GM21447 (cell line): Measurements from ENCODE around the gene AEN.
A peak's percentile ranks its signal among the peaks of the same experiment; 100 is the strongest.
"Not testable (repeated sequence)": the region's sequence is repeated elsewhere in the genome, so short reads cannot be mapped to it uniquely, and the experiment has no call there.

ENCODE experiments used
- ATAC-seq: cut with Tn5 transposase; IDR thresholded peaks from one replicate; pipeline ENCODE4 v1.9.1; 2021; ENCODE audit not compliant: unreplicated experiment

The AEN gene

GRCh38 chr15:88630141-88630721, 9.1 kb downstream of the AEN start:
- no peak for ATAC-seq

DNA sequence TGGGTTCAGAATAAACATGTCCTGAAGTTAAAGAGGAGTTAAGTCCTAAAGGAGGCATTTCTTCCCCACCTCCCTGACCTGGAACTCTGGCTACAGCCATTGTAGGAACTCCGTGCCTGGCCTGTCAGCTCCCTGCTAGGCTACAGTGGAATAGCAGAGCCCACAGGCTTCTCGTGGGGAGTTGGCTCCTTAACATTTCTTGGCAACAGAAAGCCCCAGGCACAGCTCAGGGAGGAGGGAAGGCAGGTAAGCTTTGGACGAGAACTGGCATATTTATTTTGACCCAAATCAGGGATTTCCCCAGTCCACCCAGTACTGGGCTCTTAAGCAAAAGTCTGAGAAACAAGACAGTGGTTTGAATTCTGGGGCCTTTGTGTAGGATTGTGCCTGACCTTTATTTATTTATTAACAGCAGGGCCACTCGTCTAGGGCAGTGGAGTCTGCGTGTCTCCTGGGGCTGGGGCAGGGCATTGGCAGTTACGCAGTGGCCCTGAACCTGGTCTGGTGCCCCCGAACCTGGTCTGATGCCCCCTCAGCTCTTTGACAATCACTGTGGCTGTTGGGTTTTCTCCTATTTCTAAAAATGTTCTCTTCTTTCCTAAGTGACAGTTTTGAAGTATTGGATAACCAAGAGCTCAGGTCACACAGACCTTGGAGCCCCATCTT, 9.8 kb downstream of the AEN start:
- ATAC-seq = no peak

- ATAC-seq = no peak
These were observed 10.4 kb downstream of the AEN start for GRCh38 chr15:88631464-88632028.

DNA sequence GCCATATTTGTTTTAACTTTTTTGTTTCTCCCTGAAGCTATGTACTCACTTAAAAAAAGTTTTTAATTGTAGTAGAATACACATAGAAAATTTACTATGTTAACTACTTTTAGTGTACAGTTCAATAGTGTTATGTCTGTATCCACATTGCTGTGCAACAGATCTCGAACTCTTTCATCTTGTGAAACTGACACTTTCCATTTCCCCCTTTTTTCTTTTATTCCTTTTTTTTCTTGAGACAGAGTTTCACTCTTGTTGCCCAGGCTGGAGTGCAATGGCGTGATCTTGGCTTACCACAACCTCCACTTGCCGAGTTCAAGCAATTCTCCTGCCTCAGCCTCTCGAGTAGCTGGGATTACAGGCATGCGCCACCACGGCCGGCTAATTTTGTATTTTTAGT, 11.7 kb downstream of the AEN start:
- not testable (repeated sequence) for ATAC-seq

- ATAC-seq = no peak
These were observed 13.3 kb downstream of the AEN start for GRCh38 chr15:88634449-88634848.

DNA sequence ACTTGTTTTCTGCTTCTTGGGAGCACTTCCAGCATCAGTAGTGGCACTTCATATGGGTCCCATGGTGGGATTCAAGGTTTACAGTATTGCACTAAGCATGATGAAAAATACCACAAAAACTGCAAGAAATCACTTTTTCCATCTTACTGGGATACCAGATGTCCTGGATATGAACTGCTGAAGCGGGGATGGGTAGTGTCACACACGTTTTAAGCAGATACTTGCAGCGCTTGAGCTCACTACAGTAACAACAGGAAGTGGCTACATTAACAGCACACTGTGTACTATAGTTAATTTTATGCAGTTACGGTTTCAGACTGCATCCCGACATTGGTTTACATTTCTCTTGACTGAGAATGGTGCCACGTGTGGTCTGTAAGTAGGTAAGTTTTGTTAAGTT, 14.2 kb downstream of the AEN start:
- ATAC-seq = peak; percentile 29

GRCh38 chr15:88636050-88636449, 14.9 kb downstream of the AEN start:
- ATAC-seq = no peak

- ATAC-seq = no peak
These were observed 15.5 kb downstream of the AEN start for GRCh38 chr15:88636654-88637053.

GRCh38 chr15:88637436-88637835, 16.3 kb downstream of the AEN start:
- no peak for ATAC-seq

GRCh38 chr15:88637841-88638625, 16.9 kb downstream of the AEN start:
- ATAC-seq = no peak

GRCh38 chr15:88638626-88639372, 17.7 kb downstream of the AEN start, which contains the start of gene ISG20:
ISG20 (plus strand) TSS chr15:88639016; CDS start chr15:88639367, 351 bp downstream.
- ATAC-seq = peak; percentile 59

GRCh38 chr15:88641959-88642452, 20.9 kb downstream of the AEN start:
- ATAC-seq = no peak

- ATAC-seq = not testable (repeated sequence)
These were observed 21.4 kb downstream of the AEN start for GRCh38 chr15:88642514-88642913.

DNA sequence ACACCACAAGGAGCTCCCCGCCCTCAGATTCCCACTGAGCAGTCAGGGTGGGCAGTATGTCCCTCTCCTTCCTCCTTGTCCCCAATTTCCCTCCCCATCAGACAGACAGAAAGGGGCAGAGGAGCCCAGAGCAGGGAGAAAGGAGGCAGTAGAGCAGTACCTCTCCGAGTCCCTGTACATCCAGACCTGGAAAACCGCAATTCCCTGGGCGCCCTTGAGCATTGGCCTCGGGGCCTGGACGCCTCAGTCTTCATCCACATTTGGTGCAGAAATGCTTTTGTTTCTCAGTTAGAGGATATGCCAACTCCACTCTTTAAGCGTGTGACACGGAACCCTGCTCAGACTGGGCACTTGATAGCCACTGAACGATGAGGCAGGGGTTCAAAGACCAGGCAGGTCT, 23.6 kb downstream of the AEN start:
- ATAC-seq = no peak

- no peak for ATAC-seq
These were observed 24.3 kb downstream of the AEN start for GRCh38 chr15:88645171-88646087.

- ATAC-seq = no peak
These were observed 24.9 kb downstream of the AEN start for GRCh38 chr15:88646088-88646405.

- ATAC-seq = no peak
These were observed 25.8 kb downstream of the AEN start for GRCh38 chr15:88646951-88647350.

GRCh38 chr15:88647351-88648105, 26.4 kb downstream of the AEN start:
- ATAC-seq = no peak
